Measurements from ENCODE around the gene QRFP. TPM values are rescaled to one million over a fixed set of nuclear protein-coding genes. Genes with fewer than 3 reads are reported as not detected.

QRFP gene
- total and polyA plus RNA-seq, 2 of the 8 experiments (the other 6 are each of a cell fraction or from before 2014, with no cell fraction given) = not detected

- DNase-seq (ENCODE audit: low read depth in 1 of 2, low spot score in 2 of 2) (no peak), FAIRE-seq (no peak)
- Histone ChIP-seq H2BK20ac (ENCODE audit: low read length) (no peak overlapping the region), H3K4me2 (ENCODE audit: insufficient read depth in 1 of 2, low read depth in 2 of 2, low read length in 2 of 2) (no peak overlapping the region), H3K27ac (ENCODE audit: low read depth, low read length) (no peak overlapping the region), H3K56ac (replicated peaks; ENCODE audit: insufficient read length, low read depth, low read length) (no peak overlapping the region), H4K5ac (ENCODE audit: insufficient read length, low read depth, low read length) (no peak overlapping the region), H3K4ac (replicated peaks; ENCODE audit: insufficient read length, low read depth, low read length) (no peak overlapping the region), H3K4me1 (replicated peaks in 1 of 4; ENCODE audit: control insufficient read depth in 3 of 4, insufficient read depth in 4 of 4, low read length in 3 of 4) (no peaks in the 10 kb centered on the region), H3K79me1 (ENCODE audit: low read depth, low read length) (peaks cover 7% of the 10 kb centered on the region; the same call in 1 of the 2 replicates), H2AK5ac (ENCODE audit: low read depth, low read length) (no peak overlapping the region), H3K9ac (replicated peaks in 1 of 4; ENCODE audit: extremely low read depth in 1 of 4, low read depth in 3 of 4, low read length in 3 of 4) (no peak overlapping the region), H3K79me2 (ENCODE audit: control insufficient read depth in 1 of 2, insufficient read depth in 2 of 2, low read length in 2 of 2) (peaks cover 4 to 36% of the 10 kb centered on the region in 2 experiments; a peak in 3 of 4 replicates), H3K18ac (ENCODE audit: extremely low read depth, low read length) (no peak overlapping the region), H3K4me3 (ENCODE audit: extremely low read depth in 1 of 4, insufficient read depth in 2 of 4, low read depth in 3 of 4, low read length in 4 of 4) (no peak overlapping the region), H3K9me3 (ENCODE audit: insufficient read depth in 2 of 2, low read depth in 1 of 2, low read length in 1 of 2) (no peaks in the 10 kb centered on the region), H2BK12ac (ENCODE audit: low read depth, low read length) (no peak overlapping the region), H4K8ac (ENCODE audit: extremely low read depth, insufficient read depth, low read length) (no peak overlapping the region), H3K14ac (ENCODE audit: insufficient read length) (no peak overlapping the region), H2AFZ (ENCODE audit: low read length) (no peak overlapping the region), H2BK120ac (replicated peaks; ENCODE audit: low read depth, low read length) (no peak overlapping the region), H3K23me2 (ENCODE audit: low read depth, low read length) (no peaks in the 10 kb centered on the region), H4K91ac (replicated peaks; ENCODE audit: insufficient read length, low read length) (no peak overlapping the region), H2BK15ac (ENCODE audit: low read length) (no peak overlapping the region), H3K23ac (ENCODE audit: insufficient read length) (no peak overlapping the region), H3K27me3 (replicated peaks in 1 of 4; ENCODE audit: control insufficient read depth in 3 of 4, extremely low read depth in 1 of 4, insufficient read depth in 3 of 4, low read length in 3 of 4) (no peaks in the 10 kb centered on the region), H4K20me1 (replicated peaks in 1 of 2; ENCODE audit: control insufficient read depth in 1 of 2, insufficient read depth in 2 of 2, low read length in 2 of 2) (peaks cover 9 to 15% of the 10 kb centered on the region in 2 experiments), H3K36me3 (ENCODE audit: control insufficient read depth in 2 of 4, insufficient read depth in 4 of 4, low read length in 3 of 4) (peaks cover 12 to 24% (median 16%) of the 10 kb centered on the region in 4 experiments), H2BK5ac (ENCODE audit: low read depth, low read length) (no peak overlapping the region)
- ChIA-PET POLR2A (ENCODE audit: partially characterized antibody) (interaction anchor here (1.9 kb wide), 1 partner anchor 18 kb away, joined by 4 read pairs; no protein-coding TSS in a partner anchor), CTCF (ENCODE audit: partially characterized antibody) (interaction anchor here (0.7 to 12.4 kb wide), 33 partner anchors 9 to 259 kb away, joined by 3 to 317 read pairs (median 7); partner anchors contain the start of gene FIBCD1)
- 91% methylated on average over 9 of the region's 9 CpGs; no CpG with 5 or more reads in 1 of the 2 experiments for WGBS, 2 experiments (ENCODE audit: extremely low coverage in 1 of 2, insufficient coverage in 1 of 2, insufficient read length in 1 of 2, insufficient replicate concordance in 2 of 2, low coverage in 1 of 2, low lambda C conversion rate in 2 of 2, missing lambda C conversion rate in 1 of 2)
- TF ChIP-seq CREB1 (IDR thresholded peaks at IDR 0.05) (no peak), CHD2 (IDR thresholded peaks at IDR 0.05; ENCODE audit: low read length) (no peak), ATF2 (IDR thresholded peaks at IDR 0.05; ENCODE audit: low read length) (no peak), JUND (IDR thresholded peaks at IDR 0.05; ENCODE audit: low read length) (no peak), NANOG (IDR thresholded peaks at IDR 0.05; ENCODE audit: insufficient read depth, low read depth, low read length, poor library complexity, severe bottlenecking) (no peak), POLR2AphosphoS5 (IDR thresholded peaks at IDR 0.05; ENCODE audit: low read depth, low read length) (no peak), FOSL1 (IDR thresholded peaks at IDR 0.05; ENCODE audit: insufficient read depth, low read depth, low read length) (no peak), ASH2L (IDR thresholded peaks at IDR 0.05; ENCODE audit: low read length) (no peak), POU5F1 (IDR thresholded peaks at IDR 0.05; ENCODE audit: low read depth, low read length) (no peak), KDM5A (IDR thresholded peaks at IDR 0.05; ENCODE audit: low read length) (no peak), SAP30 (IDR thresholded peaks at IDR 0.05; ENCODE audit: insufficient read depth, insufficient replicate concordance, low read length) (no peak), SIRT6 (IDR thresholded peaks at IDR 0.05; ENCODE audit: low read length) (no peak), SIN3A (conservative IDR thresholded peaks at IDR 0.05 in 1 of 2, IDR thresholded peaks at IDR 0.05 in 1 of 2; ENCODE audit: low read depth in 1 of 2, low read length in 2 of 2) (no peak)
Observed at GRCh38 chr9:130867556-130867955, 29.1 kb downstream of the QRFP start.

Measured in H1 (cell line).